ENCODE results near the gene NECTIN1. TPM values are rescaled to one million over a fixed set of nuclear protein-coding genes. Genes with fewer than 3 reads are reported as not detected.

Gene NECTIN1
- total and polyA plus RNA-seq, 4 experiments from 2014 or later, result 1.2 to 3.8 (median 3.5) TPM; not detected in 1

GRCh38 chr11:119717839-119718534 lies 11.0 kb downstream of the NECTIN1 start:
- no peak overlapping the region for H3K4me3 ChIP-seq (ENCODE audit: low read length in 2 of 2)
- POLR2A ChIA-PET (ENCODE audit: partially characterized antibody), result no interaction called here
- no peak for DNase-seq
- H3K27ac ChIP-seq (ENCODE audit: low read depth, low read length), result no peak overlapping the region
- peaks cover 0 to 5% (median 0%) of the 10 kb centered on the region in 4 donors for H3K4me1 Mint-ChIP-seq
- no peak overlapping the region for H3K27ac Mint-ChIP-seq
- no peaks in the 10 kb centered on the region for H3K9me3 Mint-ChIP-seq
- no peaks in the 10 kb centered on the region for H3K9me3 ChIP-seq (ENCODE audit: control insufficient read depth in 1 of 2, low read length in 2 of 2)
- no peaks in the 10 kb centered on the region for H3K27me3 ChIP-seq (ENCODE audit: insufficient read depth, low read length)
- no peak overlapping the region for H3K4me3 Mint-ChIP-seq
- no peaks in the 10 kb centered on the region for H3K36me3 Mint-ChIP-seq
- intact Hi-C loops (cut with micrococcal nuclease), result no loop called here
- no peaks in the 10 kb centered on the region for H3K4me1 ChIP-seq (ENCODE audit: insufficient read depth, low read length)
- peaks cover 0 to 3% of the 10 kb centered on the region in 2 donors for H3K27me3 Mint-ChIP-seq
- CTCF ChIA-PET (ENCODE audit: partially characterized antibody), result interaction anchor here (3.6 kb wide), 1 partner anchor 11 kb away, joined by 21 read pairs; the partner anchor contains the start of gene NECTIN1
- H3K36me3 ChIP-seq (ENCODE audit: insufficient read depth, low read length), result no peaks in the 10 kb centered on the region

DNA sequence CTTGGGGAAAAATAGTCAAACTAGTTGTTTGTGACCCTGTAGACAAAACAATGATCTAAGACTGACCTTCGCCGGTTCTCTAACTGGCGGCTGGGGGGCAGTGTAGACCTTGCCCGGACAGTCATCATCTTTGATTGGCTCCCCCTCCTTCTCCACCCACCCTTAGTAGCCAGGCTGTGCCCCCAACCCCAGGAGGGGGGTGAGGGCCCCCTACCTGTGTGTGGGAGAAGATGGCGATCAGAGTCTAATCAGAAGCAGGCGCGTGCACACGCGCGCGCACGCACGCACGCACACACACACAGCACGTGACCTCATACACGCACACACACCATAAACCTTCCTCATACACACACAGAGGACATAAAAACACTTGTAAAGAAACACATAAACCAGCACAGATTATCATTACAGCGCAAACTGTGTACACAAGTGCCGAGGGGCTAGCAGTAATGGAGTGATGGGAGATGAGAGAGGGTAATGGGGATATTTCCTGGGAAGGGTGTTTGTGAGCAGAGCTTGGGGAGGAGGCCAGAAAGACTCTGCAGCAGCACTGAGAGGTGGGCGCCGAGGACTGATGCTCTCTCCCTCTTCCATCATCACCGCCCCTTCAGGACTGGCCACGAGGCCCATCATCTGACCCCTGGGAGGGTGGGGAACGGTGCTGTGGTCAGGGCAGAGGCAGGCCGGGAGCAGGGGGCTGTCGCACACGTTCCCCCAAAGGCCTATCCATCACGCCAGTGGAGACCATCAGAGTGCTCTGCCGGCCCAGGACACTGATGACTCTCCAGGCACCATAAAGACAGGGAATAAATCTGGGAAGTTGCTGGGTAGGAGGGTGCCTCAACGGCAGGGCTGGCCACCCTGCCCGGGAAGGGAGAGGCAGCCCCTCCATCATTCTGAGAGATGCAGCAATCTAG lies 12.2 kb downstream of the NECTIN1 start:
- Mint-ChIP-seq H3K27me3 (peaks cover 0 to 6% of the 10 kb centered on the region in 2 donors), H3K9me3 (no peaks in the 10 kb centered on the region), H3K4me3 (no peak overlapping the region), H3K27ac (no peak overlapping the region), H3K4me1 (no peaks in the 10 kb centered on the region), H3K36me3 (no peaks in the 10 kb centered on the region)
- Histone ChIP-seq H3K9me3 (ENCODE audit: control insufficient read depth in 1 of 2, low read length in 2 of 2) (no peaks in the 10 kb centered on the region), H3K36me3 (ENCODE audit: insufficient read depth, low read length) (no peaks in the 10 kb centered on the region), H3K4me3 (ENCODE audit: low read length in 2 of 2) (no peak overlapping the region), H3K27me3 (ENCODE audit: insufficient read depth, low read length) (no peaks in the 10 kb centered on the region), H3K4me1 (ENCODE audit: insufficient read depth, low read length) (no peaks in the 10 kb centered on the region), H3K27ac (ENCODE audit: low read depth, low read length) (no peak overlapping the region)
- ChIA-PET POLR2A (ENCODE audit: partially characterized antibody) (no interaction called here), CTCF (ENCODE audit: partially characterized antibody) (no interaction called here)
- no peak for DNase-seq
- intact Hi-C loops (cut with micrococcal nuclease), result no loop called here

DNA sequence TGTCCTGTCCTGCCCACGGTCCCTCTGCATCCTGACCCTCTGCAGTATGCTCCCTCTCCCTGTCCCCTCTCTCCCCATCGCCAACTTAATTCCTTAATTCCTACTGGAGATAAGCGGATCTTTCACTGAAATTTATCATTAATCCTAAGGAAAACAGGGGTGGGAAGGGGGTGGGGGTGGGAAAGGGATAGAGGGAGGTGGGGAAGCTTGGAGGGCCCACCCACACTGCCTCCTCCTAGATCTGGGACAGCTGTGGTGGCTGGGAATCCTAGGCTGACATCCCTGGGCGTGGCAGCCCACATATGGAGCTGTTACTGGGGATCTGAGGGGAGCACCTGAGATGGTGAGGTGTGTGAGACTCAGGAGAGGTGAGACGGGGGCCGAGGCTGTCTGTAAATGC lies 14.4 kb downstream of the NECTIN1 start:
- DNase-seq, result no peak
- no peak overlapping the region for H3K27ac ChIP-seq (ENCODE audit: low read depth, low read length)
- no peaks in the 10 kb centered on the region for H3K27me3 ChIP-seq (ENCODE audit: insufficient read depth, low read length)
- Mint-ChIP-seq H3K4me3 (no peak overlapping the region), H3K4me1 (peaks cover 0 to 5% (median 0%) of the 10 kb centered on the region in 4 donors), H3K27me3 (peaks cover 7 to 12% of the 10 kb centered on the region in 2 donors), H3K36me3 (peaks cover 0 to 7% of the 10 kb centered on the region in 2 donors), H3K27ac (no peak overlapping the region), H3K9me3 (no peaks in the 10 kb centered on the region)
- no peak overlapping the region for H3K4me3 ChIP-seq (ENCODE audit: low read length in 2 of 2)
- intact Hi-C loops (cut with micrococcal nuclease), result no loop called here
- no peaks in the 10 kb centered on the region for H3K4me1 ChIP-seq (ENCODE audit: insufficient read depth, low read length)
- POLR2A ChIA-PET (ENCODE audit: partially characterized antibody), result no interaction called here
- no peaks in the 10 kb centered on the region for H3K9me3 ChIP-seq (ENCODE audit: control insufficient read depth in 1 of 2, low read length in 2 of 2)
- no peaks in the 10 kb centered on the region for H3K36me3 ChIP-seq (ENCODE audit: insufficient read depth, low read length)
- CTCF ChIA-PET (ENCODE audit: partially characterized antibody), result no interaction called here

DNA sequence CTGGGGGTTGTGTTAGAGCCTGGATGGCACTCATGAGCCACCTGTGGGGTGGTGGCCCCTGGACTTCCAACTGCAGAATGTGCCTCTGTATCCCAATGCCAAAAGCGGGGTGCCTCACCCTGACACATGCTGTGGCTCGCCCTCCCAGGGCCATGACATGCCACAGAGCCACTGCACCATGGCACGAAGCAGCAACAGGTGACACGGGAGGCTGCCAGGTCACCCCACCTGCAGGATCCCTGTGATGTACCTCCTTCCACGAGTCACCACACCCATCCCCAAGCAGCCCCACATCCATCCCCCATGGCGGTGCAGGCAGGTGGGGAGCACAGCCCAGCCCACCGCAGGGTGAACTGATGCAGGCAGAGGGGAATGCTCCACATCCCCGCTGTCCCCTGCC lies 14.8 kb downstream of the NECTIN1 start:
- Mint-ChIP-seq H3K36me3 (peaks cover 0 to 7% of the 10 kb centered on the region in 2 donors), H3K4me1 (peaks cover 0 to 5% (median 0%) of the 10 kb centered on the region in 4 donors), H3K9me3 (no peaks in the 10 kb centered on the region), H3K27ac (no peak overlapping the region), H3K27me3 (peaks cover 11 to 12% of the 10 kb centered on the region in 2 donors), H3K4me3 (no peak overlapping the region)
- intact Hi-C loops (cut with micrococcal nuclease), result no loop called here
- ChIA-PET POLR2A (ENCODE audit: partially characterized antibody) (no interaction called here), CTCF (ENCODE audit: partially characterized antibody) (no interaction called here)
- H3K27ac ChIP-seq (ENCODE audit: low read depth, low read length), result no peak overlapping the region
- no peaks in the 10 kb centered on the region for H3K27me3 ChIP-seq (ENCODE audit: insufficient read depth, low read length)
- no peaks in the 10 kb centered on the region for H3K36me3 ChIP-seq (ENCODE audit: insufficient read depth, low read length)
- H3K4me3 ChIP-seq (ENCODE audit: low read length in 2 of 2), result no peak overlapping the region
- H3K4me1 ChIP-seq (ENCODE audit: insufficient read depth, low read length), result no peaks in the 10 kb centered on the region
- no peak for DNase-seq
- H3K9me3 ChIP-seq (ENCODE audit: control insufficient read depth in 1 of 2, low read length in 2 of 2), result no peaks in the 10 kb centered on the region

- peaks cover 12 to 13% of the 10 kb centered on the region in 2 donors for H3K27me3 Mint-ChIP-seq
- POLR2A ChIA-PET (ENCODE audit: partially characterized antibody), result no interaction called here
- Histone ChIP-seq H3K4me3 (ENCODE audit: low read length in 2 of 2) (no peak overlapping the region), H3K27me3 (ENCODE audit: insufficient read depth, low read length) (no peaks in the 10 kb centered on the region), H3K27ac (ENCODE audit: low read depth, low read length) (no peak overlapping the region), H3K36me3 (ENCODE audit: insufficient read depth, low read length) (no peaks in the 10 kb centered on the region), H3K9me3 (ENCODE audit: control insufficient read depth in 1 of 2, low read length in 2 of 2) (no peaks in the 10 kb centered on the region), H3K4me1 (ENCODE audit: insufficient read depth, low read length) (no peaks in the 10 kb centered on the region)
- H3K4me3 Mint-ChIP-seq, result no peak overlapping the region
- CTCF ChIA-PET (ENCODE audit: partially characterized antibody), result no interaction called here
- H3K9me3 Mint-ChIP-seq, result no peaks in the 10 kb centered on the region
- H3K4me1 Mint-ChIP-seq, result peaks cover 0 to 5% (median under 1%) of the 10 kb centered on the region in 4 donors
- intact Hi-C loops (cut with micrococcal nuclease), result no loop called here
- peaks cover 0 to 7% of the 10 kb centered on the region in 2 donors for H3K36me3 Mint-ChIP-seq
- H3K27ac Mint-ChIP-seq, result no peak overlapping the region
- no peak for DNase-seq
Measured at GRCh38 chr11:119713359-119714040, 15.5 kb downstream of the NECTIN1 start.

GRCh38 chr11:119712459-119713358 lies 16.3 kb downstream of the NECTIN1 start:
- POLR2A ChIA-PET (ENCODE audit: partially characterized antibody), result no interaction called here

More at GRCh38 chr11:119712459-119713358, 16.3 kb downstream of the NECTIN1 start:
- CTCF ChIA-PET (ENCODE audit: partially characterized antibody), result interaction anchor here (0.8 kb wide), 1 partner anchor 17 kb away, joined by 4 read pairs; the partner anchor contains the start of gene NECTIN1
- H3K4me1 Mint-ChIP-seq, result peaks cover 0 to 5% (median 2%) of the 10 kb centered on the region in 4 donors
- intact Hi-C loops (cut with micrococcal nuclease), result no loop called here
- H3K36me3 ChIP-seq (ENCODE audit: insufficient read depth, low read length), result no peaks in the 10 kb centered on the region
- peaks cover 17 to 20% of the 10 kb centered on the region in 2 donors for H3K27me3 Mint-ChIP-seq
- H3K9me3 Mint-ChIP-seq, result peaks cover 0 to 1% (median 0%) of the 10 kb centered on the region in 8 donors
- no peak overlapping the region for H3K27ac ChIP-seq (ENCODE audit: low read depth, low read length)
- no peak overlapping the region for H3K27ac Mint-ChIP-seq
- H3K4me1 ChIP-seq (ENCODE audit: insufficient read depth, low read length), result no peaks in the 10 kb centered on the region
- H3K4me3 ChIP-seq (ENCODE audit: low read length in 2 of 2), result no peak overlapping the region
- H3K36me3 Mint-ChIP-seq, result peaks cover 0 to 7% of the 10 kb centered on the region in 2 donors
- no peak overlapping the region for H3K4me3 Mint-ChIP-seq
- no peaks in the 10 kb centered on the region for H3K9me3 ChIP-seq (ENCODE audit: control insufficient read depth in 1 of 2, low read length in 2 of 2)
- no peak for DNase-seq
- H3K27me3 ChIP-seq (ENCODE audit: insufficient read depth, low read length), result no peaks in the 10 kb centered on the region
